GM21576 (cell line): Measurements from ENCODE around the gene SPOUT1.

Source experiments
- ATAC-seq: cut with Tn5 transposase; IDR thresholded peaks from one replicate; pipeline ENCODE4 v1.9.1; 2021; ENCODE audit warnings: mild to moderate bottlenecking, moderate library complexity; ENCODE audit not compliant: unreplicated experiment

Gene SPOUT1

DNA sequence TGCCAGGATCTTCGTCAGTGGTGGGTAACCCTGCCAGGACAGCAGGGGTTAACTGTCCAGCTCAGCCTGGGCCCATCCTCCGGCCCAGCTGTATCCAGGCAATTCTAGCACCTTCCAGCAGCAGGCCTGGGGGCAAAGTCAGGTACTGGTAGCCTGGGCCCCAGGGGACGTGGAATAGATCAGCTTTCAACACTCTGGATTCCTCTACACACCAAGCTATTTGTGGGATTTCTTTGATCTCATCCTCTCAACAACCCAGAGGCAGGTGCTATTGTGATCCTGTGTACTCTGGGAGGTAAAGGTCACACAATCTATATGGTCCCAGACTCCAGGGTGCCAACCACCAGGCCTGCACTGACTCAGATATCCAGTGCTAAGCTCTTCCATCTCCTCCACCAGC, 8.7 kb upstream of the SPOUT1 start:
- ATAC-seq, result no peak

- ATAC-seq, result no peak
Measured at GRCh38 chr9:128836509-128837145, 7.0 kb upstream of the SPOUT1 start.

DNA sequence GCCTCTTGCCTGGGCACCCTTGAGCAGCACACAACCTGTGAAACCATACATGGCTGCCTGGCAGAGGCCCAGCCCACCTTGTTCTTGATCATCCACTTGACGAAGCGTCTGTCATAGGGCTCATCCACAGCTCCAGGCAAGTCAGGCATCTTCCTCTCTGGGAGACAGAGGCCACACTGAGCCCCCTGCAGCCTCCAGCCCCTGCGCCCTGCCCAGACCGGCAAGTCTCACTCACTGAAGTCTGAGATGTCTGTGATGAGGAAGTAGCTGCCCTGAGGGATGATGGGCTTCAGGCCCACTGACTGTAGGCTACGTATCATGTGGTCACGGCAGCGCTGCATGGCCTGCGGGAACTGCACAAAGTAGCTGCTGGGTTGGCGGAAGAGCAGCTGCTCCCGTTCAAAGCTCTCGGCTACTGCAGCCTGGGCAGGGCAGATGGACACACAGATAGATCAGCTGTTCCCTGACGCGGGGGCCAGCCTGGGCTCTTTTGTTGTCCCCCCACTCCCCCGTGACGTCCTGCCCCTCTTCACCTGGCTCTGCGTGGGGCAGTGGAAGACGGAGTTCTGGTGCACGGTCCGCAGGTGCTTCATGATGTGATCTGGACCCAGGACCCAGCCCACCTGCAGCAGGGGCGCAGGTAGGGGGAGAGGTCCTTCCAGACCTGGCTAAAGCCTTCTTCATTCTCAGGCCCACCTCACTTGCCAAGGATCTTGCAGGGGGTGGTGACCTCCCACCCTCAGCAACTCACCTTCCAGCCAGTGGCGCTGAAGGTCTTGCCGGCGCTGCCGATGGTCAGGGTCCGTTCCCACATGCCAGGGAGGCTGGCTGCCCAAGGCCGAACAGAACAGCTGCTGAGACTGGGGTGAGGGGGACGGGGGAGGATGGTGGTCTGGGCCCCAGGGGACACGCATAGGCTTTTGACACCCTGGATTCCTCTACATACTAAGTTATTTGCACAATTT, 5.9 kb upstream of the SPOUT1 start:
- ATAC-seq, result no peak

GRCh38 chr9:128833696-128834095, 4.1 kb upstream of the SPOUT1 start:
- ATAC-seq, result no peak

- no peak for ATAC-seq
Measured at GRCh38 chr9:128828719-128829452, 708 bp downstream of the SPOUT1 start.

DNA sequence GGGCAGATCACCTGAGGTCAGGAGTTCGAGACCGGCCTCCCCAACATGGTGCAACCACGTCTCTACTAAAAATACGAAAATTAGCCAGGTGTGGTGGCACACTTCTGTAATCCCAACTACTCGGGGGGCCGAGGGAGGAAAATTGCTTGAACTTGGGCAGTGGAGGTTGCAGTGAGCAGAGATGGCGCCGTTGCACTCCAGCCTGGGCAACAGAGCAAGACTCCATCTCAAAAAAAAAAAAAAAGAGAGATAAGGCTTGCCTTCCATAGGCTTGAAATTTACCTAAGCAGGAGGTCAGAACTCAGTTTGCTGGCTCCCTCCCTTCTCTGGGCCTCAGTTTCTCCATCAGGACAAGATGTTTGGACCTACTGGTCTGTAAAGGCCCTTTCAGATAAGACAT, 1.3 kb downstream of the SPOUT1 start:
- ATAC-seq, result no peak

DNA sequence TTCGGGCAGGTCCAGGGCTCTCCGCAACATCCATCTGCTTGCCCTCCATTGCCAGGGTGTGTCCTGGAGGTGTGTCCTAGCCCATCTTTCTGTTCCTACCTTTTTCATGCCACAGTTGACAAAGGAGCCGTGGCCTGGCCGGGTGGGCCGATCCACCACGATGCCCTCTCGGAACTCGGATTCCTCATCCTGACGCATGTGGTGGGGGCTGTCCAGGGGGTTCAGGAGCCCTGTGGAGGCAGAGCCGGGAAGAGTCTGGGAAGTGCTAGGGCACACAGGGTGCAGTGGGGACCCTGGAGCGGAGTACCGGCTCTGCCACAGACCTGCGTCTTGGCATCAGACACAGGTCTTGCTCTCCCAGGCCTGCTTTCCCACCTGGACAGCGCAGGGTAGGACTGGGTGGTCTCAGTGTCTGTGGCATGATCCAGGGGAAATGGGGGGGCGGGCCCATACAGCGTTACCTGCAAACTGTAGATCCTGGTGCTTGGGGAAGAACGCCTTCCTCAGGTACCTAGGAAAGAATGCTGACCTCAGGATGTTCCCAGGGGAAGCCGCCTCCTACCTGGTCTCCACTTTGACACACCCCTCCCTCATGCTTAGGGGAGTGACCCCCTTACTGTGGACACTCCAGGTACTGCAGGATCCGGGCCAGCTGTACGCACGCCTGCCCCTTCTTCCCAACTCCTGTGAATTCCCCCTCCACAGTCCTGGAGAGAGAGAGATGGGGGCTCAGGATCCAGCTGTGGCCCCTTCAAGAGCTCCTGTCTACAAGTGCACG, 3.5 kb downstream of the SPOUT1 start:
- no peak for ATAC-seq

DNA sequence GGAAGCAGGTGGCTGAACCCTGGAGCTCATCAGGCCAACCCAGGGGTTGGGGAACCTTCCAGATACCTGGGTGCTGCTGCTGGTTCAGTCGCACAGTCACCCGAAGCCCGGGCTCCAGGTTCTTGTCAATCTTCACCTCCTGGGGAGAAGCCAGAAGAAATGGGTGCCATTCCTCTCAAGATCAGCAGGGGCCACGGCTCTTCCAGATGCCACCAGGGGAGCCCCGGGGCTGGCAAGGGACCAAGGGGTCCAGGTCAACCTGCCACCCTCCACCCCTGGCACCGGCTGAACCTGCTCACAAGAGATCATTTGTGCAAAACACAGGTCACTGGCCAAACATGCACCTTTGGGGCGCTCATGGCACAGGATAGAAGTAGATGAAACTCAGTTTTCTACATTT, 4.7 kb downstream of the SPOUT1 start:
- ATAC-seq, result no peak

- ATAC-seq, result no peak
Measured at GRCh38 chr9:128823903-128824406, 5.6 kb downstream of the SPOUT1 start.

GRCh38 chr9:128823362-128823902, 6.2 kb downstream of the SPOUT1 start:
- no peak for ATAC-seq

- no peak for ATAC-seq
Measured at GRCh38 chr9:128822407-128823042, 7.1 kb downstream of the SPOUT1 start.

- ATAC-seq, result no peak
Measured at GRCh38 chr9:128821584-128822406, 7.8 kb downstream of the SPOUT1 start.

GRCh38 chr9:128820665-128821583, 8.7 kb downstream of the SPOUT1 start:
- ATAC-seq, result no peak

GRCh38 chr9:128819716-128820664, 9.6 kb downstream of the SPOUT1 start:
- no peak for ATAC-seq

- peak; percentile 26 for ATAC-seq
Measured at GRCh38 chr9:128818839-128819715, 10.5 kb downstream of the SPOUT1 start.
